ENCODE measurements around the gene PPM1K.

DNA sequence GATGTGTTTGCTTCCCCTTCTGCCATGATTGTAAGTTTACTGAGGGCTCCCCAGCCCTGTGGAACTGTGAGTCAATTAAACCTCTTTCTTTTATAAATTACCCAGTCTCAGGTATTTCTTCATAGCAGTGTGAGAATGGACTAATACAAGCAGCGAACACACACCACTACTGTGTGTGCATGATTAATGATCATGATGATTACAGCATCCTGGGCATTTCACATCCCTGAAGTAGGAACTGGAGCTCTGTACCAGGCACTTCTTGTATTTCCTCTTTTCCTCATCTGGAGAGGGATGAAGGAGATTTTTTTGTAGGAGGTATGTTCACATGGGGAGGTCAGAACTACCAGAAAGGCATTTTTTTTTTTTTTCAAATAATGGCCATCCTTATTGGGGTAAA is 60.8 kb downstream of the PPM1K start:
- TF ChIP-seq, protein P1, sequence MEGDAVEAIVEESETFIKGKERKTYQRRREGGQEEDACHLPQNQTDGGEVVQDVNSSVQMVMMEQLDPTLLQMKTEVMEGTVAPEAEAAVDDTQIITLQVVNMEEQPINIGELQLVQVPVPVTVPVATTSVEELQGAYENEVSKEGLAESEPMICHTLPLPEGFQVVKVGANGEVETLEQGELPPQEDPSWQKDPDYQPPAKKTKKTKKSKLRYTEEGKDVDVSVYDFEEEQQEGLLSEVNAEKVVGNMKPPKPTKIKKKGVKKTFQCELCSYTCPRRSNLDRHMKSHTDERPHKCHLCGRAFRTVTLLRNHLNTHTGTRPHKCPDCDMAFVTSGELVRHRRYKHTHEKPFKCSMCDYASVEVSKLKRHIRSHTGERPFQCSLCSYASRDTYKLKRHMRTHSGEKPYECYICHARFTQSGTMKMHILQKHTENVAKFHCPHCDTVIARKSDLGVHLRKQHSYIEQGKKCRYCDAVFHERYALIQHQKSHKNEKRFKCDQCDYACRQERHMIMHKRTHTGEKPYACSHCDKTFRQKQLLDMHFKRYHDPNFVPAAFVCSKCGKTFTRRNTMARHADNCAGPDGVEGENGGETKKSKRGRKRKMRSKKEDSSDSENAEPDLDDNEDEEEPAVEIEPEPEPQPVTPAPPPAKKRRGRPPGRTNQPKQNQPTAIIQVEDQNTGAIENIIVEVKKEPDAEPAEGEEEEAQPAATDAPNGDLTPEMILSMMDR (IDR thresholded peaks at IDR 0.05; ENCODE audit: insufficient read depth, low read length), result no peak
- TF ChIP-seq, protein P2, sequence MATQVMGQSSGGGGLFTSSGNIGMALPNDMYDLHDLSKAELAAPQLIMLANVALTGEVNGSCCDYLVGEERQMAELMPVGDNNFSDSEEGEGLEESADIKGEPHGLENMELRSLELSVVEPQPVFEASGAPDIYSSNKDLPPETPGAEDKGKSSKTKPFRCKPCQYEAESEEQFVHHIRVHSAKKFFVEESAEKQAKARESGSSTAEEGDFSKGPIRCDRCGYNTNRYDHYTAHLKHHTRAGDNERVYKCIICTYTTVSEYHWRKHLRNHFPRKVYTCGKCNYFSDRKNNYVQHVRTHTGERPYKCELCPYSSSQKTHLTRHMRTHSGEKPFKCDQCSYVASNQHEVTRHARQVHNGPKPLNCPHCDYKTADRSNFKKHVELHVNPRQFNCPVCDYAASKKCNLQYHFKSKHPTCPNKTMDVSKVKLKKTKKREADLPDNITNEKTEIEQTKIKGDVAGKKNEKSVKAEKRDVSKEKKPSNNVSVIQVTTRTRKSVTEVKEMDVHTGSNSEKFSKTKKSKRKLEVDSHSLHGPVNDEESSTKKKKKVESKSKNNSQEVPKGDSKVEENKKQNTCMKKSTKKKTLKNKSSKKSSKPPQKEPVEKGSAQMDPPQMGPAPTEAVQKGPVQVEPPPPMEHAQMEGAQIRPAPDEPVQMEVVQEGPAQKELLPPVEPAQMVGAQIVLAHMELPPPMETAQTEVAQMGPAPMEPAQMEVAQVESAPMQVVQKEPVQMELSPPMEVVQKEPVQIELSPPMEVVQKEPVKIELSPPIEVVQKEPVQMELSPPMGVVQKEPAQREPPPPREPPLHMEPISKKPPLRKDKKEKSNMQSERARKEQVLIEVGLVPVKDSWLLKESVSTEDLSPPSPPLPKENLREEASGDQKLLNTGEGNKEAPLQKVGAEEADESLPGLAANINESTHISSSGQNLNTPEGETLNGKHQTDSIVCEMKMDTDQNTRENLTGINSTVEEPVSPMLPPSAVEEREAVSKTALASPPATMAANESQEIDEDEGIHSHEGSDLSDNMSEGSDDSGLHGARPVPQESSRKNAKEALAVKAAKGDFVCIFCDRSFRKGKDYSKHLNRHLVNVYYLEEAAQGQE (IDR thresholded peaks at IDR 0.05; ENCODE audit: insufficient replicate concordance, low read depth), result no peak
- no peak for TF ChIP-seq POLR2AphosphoS5 (IDR thresholded peaks at IDR 0.05; ENCODE audit: low read depth)
